HG03439 (cell line): ENCODE results near the gene PRKCH.

ENCODE experiments used
- ATAC-seq: cut with Tn5 transposase; IDR thresholded peaks from one replicate; pipeline ENCODE4 v1.9.1; 2021; ENCODE audit warnings: mild to moderate bottlenecking, moderate library complexity; ENCODE audit not compliant: unreplicated experiment

Gene PRKCH

GRCh38 chr14:61321385-61322010 is at the start of gene PRKCH:
Gene PRKCH (plus strand): TSS chr14:61321579. CDS start chr14:61322102, 523 bp downstream.
- peak; percentile 67 for ATAC-seq

- no peak for ATAC-seq
Observed at GRCh38 chr14:61277232-61277631, 44.1 kb upstream of the PRKCH start.

GRCh38 chr14:61277784-61278183 is 43.6 kb upstream of the PRKCH start:
- no peak for ATAC-seq

- ATAC-seq = no peak
Observed at GRCh38 chr14:61279082-61279481, 42.3 kb upstream of the PRKCH start.

- ATAC-seq = no peak
Observed at GRCh38 chr14:61280092-61280525, 41.3 kb upstream of the PRKCH start.

GRCh38 chr14:61280526-61281185 is 40.7 kb upstream of the PRKCH start:
- ATAC-seq = no peak

GRCh38 chr14:61281186-61281947 is 40.0 kb upstream of the PRKCH start, which contains the start of gene TMEM30B:
Gene TMEM30B (minus strand): TSS chr14:61281338. CDS start chr14:61281147, 191 bp downstream.
- no peak for ATAC-seq

GRCh38 chr14:61281948-61282275 is 39.5 kb upstream of the PRKCH start:
- no peak for ATAC-seq

GRCh38 chr14:61282746-61283145 is 38.6 kb upstream of the PRKCH start:
- ATAC-seq = no peak

- no peak for ATAC-seq
Observed at GRCh38 chr14:61284001-61284400, 37.4 kb upstream of the PRKCH start.

- ATAC-seq = no peak
Observed at GRCh38 chr14:61285364-61285763, 36.0 kb upstream of the PRKCH start.

- ATAC-seq = no peak
Observed at GRCh38 chr14:61287196-61287595, 34.2 kb upstream of the PRKCH start.

- ATAC-seq = no peak
Observed at GRCh38 chr14:61288228-61288627, 33.2 kb upstream of the PRKCH start.

GRCh38 chr14:61288720-61289119 is 32.7 kb upstream of the PRKCH start:
- no peak for ATAC-seq

GRCh38 chr14:61290701-61291100 is 30.7 kb upstream of the PRKCH start:
- ATAC-seq = no peak

- ATAC-seq = no peak
Observed at GRCh38 chr14:61296151-61296550, 25.2 kb upstream of the PRKCH start.

GRCh38 chr14:61296719-61297502 is 24.5 kb upstream of the PRKCH start:
- no peak for ATAC-seq

- no peak for ATAC-seq
Observed at GRCh38 chr14:61297581-61297980, 23.8 kb upstream of the PRKCH start.

- no peak for ATAC-seq
Observed at GRCh38 chr14:61298824-61299223, 22.6 kb upstream of the PRKCH start.

- no peak for ATAC-seq
Observed at GRCh38 chr14:61300209-61300608, 21.2 kb upstream of the PRKCH start.

- no peak for ATAC-seq
Observed at GRCh38 chr14:61300754-61301153, 20.6 kb upstream of the PRKCH start.
